ENCODE measurements around the gene SRPX2.

DNA sequence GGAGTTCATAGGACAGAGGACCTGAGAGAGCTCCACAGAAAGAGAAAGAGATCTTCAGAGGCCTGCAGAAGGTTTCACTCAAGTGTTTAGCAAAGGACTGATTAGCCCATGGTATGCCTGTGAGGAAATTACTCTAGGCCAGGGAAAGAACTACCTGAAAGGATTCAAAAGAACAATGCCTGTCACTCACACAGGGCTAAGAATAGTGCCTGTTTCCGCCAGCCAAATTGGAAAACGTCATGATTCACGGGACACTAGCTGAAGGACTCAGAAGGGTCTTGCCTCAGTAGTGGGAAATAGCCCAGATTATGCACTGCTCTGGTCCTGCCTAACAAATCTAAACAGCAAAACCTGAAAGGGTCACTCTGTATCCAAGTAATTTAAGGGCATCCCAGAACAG, 66.8 kb downstream of the SRPX2 start:
- TF ChIP-seq, protein P1, sequence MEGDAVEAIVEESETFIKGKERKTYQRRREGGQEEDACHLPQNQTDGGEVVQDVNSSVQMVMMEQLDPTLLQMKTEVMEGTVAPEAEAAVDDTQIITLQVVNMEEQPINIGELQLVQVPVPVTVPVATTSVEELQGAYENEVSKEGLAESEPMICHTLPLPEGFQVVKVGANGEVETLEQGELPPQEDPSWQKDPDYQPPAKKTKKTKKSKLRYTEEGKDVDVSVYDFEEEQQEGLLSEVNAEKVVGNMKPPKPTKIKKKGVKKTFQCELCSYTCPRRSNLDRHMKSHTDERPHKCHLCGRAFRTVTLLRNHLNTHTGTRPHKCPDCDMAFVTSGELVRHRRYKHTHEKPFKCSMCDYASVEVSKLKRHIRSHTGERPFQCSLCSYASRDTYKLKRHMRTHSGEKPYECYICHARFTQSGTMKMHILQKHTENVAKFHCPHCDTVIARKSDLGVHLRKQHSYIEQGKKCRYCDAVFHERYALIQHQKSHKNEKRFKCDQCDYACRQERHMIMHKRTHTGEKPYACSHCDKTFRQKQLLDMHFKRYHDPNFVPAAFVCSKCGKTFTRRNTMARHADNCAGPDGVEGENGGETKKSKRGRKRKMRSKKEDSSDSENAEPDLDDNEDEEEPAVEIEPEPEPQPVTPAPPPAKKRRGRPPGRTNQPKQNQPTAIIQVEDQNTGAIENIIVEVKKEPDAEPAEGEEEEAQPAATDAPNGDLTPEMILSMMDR (IDR thresholded peaks at IDR 0.05 in 8 of 11, conservative IDR thresholded peaks at IDR 0.05 in 3 of 11), result no peak
- TF ChIP-seq POLR2A (IDR thresholded peaks at IDR 0.05) (no peak), POLR2AphosphoS5 (IDR thresholded peaks at IDR 0.05) (no peak)
